Heart left ventricle (tissue), 13 donors: Measurements from ENCODE around the gene TNRC6A.

Source experiments
- POLR2A ChIP-seq, 2 donors: fragments of 450-650 bp; IDR thresholded peaks; one replicate each; pipeline ENCODE4 v1.6.1; 2017; ENCODE audit warnings: antibody characterized with exemption in 2 of 2, mild to moderate bottlenecking in 2 of 2, moderate library complexity in 2 of 2
- TF ChIP-seq, protein P1 (sequence below), 12 donors: fragments of 200-600 bp; sonication (generic) in 4 of 12; IDR thresholded peaks; one replicate each; pipeline versions ENCODE4 v1.5.0 to v1.8.0; 2018 to 2022; ENCODE audit warnings: antibody characterized with exemption in 12 of 12, mild to moderate bottlenecking in 5 of 12
- donor health status: ischemic (EF 13 %, LVEDD 7.1; RV severe dilation, severe dysfunction).
- donor health status: DM: no; HTN: yes; CAD: no.
- donor health status: DM: no; HTN: no; CAD: no.
- donor health status: ischemic (EF 25% LVEDD 6.9; RV normal size, moderate dysfunction).
- donor health status: ischemic (EF 25% LVEDD 5.7; RV mildly dilated, moderate dysfunction).
- donor health status: ischemic (EF 35%, LVEDD 5.7; RV mildly dilated, moderate dysfunction).
- donor health status: nonischemic (EF 11% LVEDD 7.7; RV severe dilation, severe dysfunction).
- donor health status: DM: yes; HTN: yes; CAD: no.
- donor health status: PGD.
- donor health status: ischemic (EF 29% LVEDD 5.4; RV normal size, mild dysfunction).
- donor health status: nonischemic (EF 23%, LVEDD 6.1; RV moderate dilation, normal function).

DNA sequence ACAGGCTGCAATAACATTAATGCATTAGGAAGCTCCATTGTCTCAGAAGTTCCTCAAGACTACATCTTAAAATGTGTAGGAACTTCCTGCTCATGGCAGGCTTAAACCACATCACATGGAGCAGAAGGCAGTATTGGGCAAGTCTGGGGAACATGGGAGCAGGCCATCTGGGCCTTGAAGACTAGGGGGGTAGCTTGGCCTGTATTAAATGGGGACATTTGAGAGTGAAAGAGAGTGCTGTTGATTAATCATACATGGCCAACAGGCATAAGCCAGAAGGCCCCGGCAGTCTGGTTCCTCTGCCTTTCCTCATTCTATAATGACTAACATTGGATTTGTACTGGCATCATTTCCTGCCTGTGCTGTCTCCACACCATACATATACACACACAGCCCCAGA, 91.1 kb downstream of the TNRC6A start:
- TF ChIP-seq, protein P1, sequence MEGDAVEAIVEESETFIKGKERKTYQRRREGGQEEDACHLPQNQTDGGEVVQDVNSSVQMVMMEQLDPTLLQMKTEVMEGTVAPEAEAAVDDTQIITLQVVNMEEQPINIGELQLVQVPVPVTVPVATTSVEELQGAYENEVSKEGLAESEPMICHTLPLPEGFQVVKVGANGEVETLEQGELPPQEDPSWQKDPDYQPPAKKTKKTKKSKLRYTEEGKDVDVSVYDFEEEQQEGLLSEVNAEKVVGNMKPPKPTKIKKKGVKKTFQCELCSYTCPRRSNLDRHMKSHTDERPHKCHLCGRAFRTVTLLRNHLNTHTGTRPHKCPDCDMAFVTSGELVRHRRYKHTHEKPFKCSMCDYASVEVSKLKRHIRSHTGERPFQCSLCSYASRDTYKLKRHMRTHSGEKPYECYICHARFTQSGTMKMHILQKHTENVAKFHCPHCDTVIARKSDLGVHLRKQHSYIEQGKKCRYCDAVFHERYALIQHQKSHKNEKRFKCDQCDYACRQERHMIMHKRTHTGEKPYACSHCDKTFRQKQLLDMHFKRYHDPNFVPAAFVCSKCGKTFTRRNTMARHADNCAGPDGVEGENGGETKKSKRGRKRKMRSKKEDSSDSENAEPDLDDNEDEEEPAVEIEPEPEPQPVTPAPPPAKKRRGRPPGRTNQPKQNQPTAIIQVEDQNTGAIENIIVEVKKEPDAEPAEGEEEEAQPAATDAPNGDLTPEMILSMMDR (IDR thresholded peaks at IDR 0.05) = no peak
- TF ChIP-seq POLR2A (IDR thresholded peaks at IDR 0.05) = no peak
